Measurements from ENCODE around the gene CCDC102B.

The CCDC102B gene

DNA sequence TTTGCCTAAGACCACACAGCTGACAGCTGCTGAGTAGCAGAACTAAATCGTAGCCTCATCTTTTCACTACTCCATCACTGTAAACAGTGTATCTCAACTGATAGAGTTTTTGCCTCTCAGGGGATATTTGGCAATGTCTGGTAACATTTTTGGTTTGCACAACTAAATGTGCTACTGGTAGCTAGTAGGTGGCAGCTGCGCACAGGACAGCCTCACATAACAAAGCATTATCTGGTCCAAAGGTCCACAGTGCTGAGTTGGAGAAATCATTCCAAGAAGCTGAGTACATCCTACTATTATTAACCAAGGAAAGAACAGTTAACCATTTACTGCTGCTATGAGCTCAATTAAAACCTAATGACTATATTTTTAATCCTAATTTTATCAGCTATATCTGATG is 6.1 kb upstream of the CCDC102B start:
- WGBS (ENCODE audit: insufficient coverage): 100% methylated on average over 1 of the region's 2 CpGs
- ChIA-PET POLR2A (no interaction called here), CTCF (interaction anchor here (1.5 kb wide), 1 partner anchor 21 kb away, joined by 3 read pairs; no protein-coding TSS in a partner anchor)
- no peaks in the 10 kb centered on the region for H3K36me3 ChIP-seq (ENCODE audit: control insufficient read depth in 4 of 4, insufficient read depth in 4 of 4, low read length in 3 of 4)
- no peaks in the 10 kb centered on the region for H3K4me1 ChIP-seq (ENCODE audit: control extremely low read depth in 1 of 4, control insufficient read depth in 4 of 4, insufficient read depth in 4 of 4, low read length in 3 of 4)
- no peak overlapping the region for H3K27ac ChIP-seq (ENCODE audit: insufficient read depth in 1 of 2, low read depth in 1 of 2, low read length in 2 of 2, poor library complexity in 1 of 2, severe bottlenecking in 2 of 2)
- H3K27me3 ChIP-seq (replicated peaks in 2 of 5; ENCODE audit: control insufficient read depth in 4 of 5, insufficient read depth in 5 of 5, low read length in 4 of 5): no peaks in the 10 kb centered on the region
- no peak for DNase-seq
- no peak overlapping the region for H3K4me3 ChIP-seq (ENCODE audit: control insufficient read depth in 1 of 7, extremely low read depth in 1 of 7, insufficient read depth in 4 of 7, low read depth in 2 of 7, low read length in 6 of 7)
- H3K9me3 ChIP-seq (ENCODE audit: control extremely low read depth in 1 of 5, control insufficient read depth in 4 of 5, insufficient read depth in 2 of 5, low read depth in 1 of 5, low read length in 4 of 5): no peaks in the 10 kb centered on the region

GRCh38 chr18:68793951-68794350 is 3.9 kb upstream of the CCDC102B start:
- Histone ChIP-seq H3K4me3 (ENCODE audit: control insufficient read depth in 1 of 7, extremely low read depth in 1 of 7, insufficient read depth in 4 of 7, low read depth in 2 of 7, low read length in 6 of 7) (no peak overlapping the region), H3K36me3 (ENCODE audit: control insufficient read depth in 4 of 4, insufficient read depth in 4 of 4, low read length in 3 of 4) (no peaks in the 10 kb centered on the region)
- CTCF ChIA-PET: interaction anchor here (2.2 kb wide), 1 partner anchor 12 kb away, joined by 5 read pairs; no protein-coding TSS in a partner anchor

GRCh38 chr18:68796936-68797690 is 767 bp upstream of the CCDC102B start:
- no peak overlapping the region for H3K4me3 ChIP-seq (ENCODE audit: control insufficient read depth in 1 of 7, extremely low read depth in 1 of 7, insufficient read depth in 4 of 7, low read depth in 2 of 7, low read length in 6 of 7)
- 88% methylated on average over 4 of the region's 7 CpGs for WGBS (ENCODE audit: insufficient coverage)
- H3K27ac ChIP-seq (ENCODE audit: insufficient read depth in 1 of 2, low read depth in 1 of 2, low read length in 2 of 2, poor library complexity in 1 of 2, severe bottlenecking in 2 of 2): no peak overlapping the region
- no peaks in the 10 kb centered on the region for H3K27me3 ChIP-seq (replicated peaks in 2 of 5; ENCODE audit: control insufficient read depth in 4 of 5, insufficient read depth in 5 of 5, low read length in 4 of 5)
- CTCF ChIA-PET: no interaction called here
- H3K36me3 ChIP-seq (ENCODE audit: control insufficient read depth in 4 of 4, insufficient read depth in 4 of 4, low read length in 3 of 4): no peaks in the 10 kb centered on the region
- no peak for DNase-seq
- no peaks in the 10 kb centered on the region for H3K4me1 ChIP-seq (ENCODE audit: control extremely low read depth in 1 of 4, control insufficient read depth in 4 of 4, insufficient read depth in 4 of 4, low read length in 3 of 4)
- POLR2A ChIA-PET: no interaction called here
- H3K9me3 ChIP-seq (ENCODE audit: control extremely low read depth in 1 of 5, control insufficient read depth in 4 of 5, insufficient read depth in 2 of 5, low read depth in 1 of 5, low read length in 4 of 5): no peaks in the 10 kb centered on the region

More at GRCh38 chr18:68793951-68794350, 3.9 kb upstream of the CCDC102B start:
- H3K27ac ChIP-seq (ENCODE audit: insufficient read depth in 1 of 2, low read depth in 1 of 2, low read length in 2 of 2, poor library complexity in 1 of 2, severe bottlenecking in 2 of 2): no peak overlapping the region
- no peak for DNase-seq
- POLR2A ChIA-PET: no interaction called here
- no peaks in the 10 kb centered on the region for H3K9me3 ChIP-seq (ENCODE audit: control extremely low read depth in 1 of 5, control insufficient read depth in 4 of 5, insufficient read depth in 2 of 5, low read depth in 1 of 5, low read length in 4 of 5)
- no peaks in the 10 kb centered on the region for H3K27me3 ChIP-seq (replicated peaks in 2 of 5; ENCODE audit: control insufficient read depth in 4 of 5, insufficient read depth in 5 of 5, low read length in 4 of 5)
- H3K4me1 ChIP-seq (ENCODE audit: control extremely low read depth in 1 of 4, control insufficient read depth in 4 of 4, insufficient read depth in 4 of 4, low read length in 3 of 4): no peaks in the 10 kb centered on the region

DNA sequence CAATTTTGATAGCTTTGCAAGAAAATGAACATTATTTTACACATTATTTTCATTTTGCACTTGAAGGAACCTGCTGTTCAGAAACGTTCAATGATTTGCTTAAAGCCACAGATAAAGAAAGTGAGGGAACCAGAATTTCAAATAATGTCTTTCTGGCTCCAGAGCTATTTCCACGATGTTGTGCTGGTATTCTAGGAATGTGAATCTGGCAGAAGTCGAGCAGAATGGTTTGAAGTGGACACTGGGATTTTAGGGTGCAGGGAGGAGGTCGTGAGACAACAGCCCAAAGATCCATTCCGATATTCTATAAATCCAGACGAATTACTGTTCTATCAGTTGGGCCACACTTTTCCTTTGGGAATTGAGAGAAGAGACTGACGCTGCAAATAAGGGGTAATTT is 2.2 kb downstream of the CCDC102B start:
- no peaks in the 10 kb centered on the region for H3K27me3 ChIP-seq (replicated peaks in 2 of 5; ENCODE audit: control insufficient read depth in 4 of 5, insufficient read depth in 5 of 5, low read length in 4 of 5)
- no peak overlapping the region for H3K4me3 ChIP-seq (ENCODE audit: control insufficient read depth in 1 of 7, extremely low read depth in 1 of 7, insufficient read depth in 4 of 7, low read depth in 2 of 7, low read length in 6 of 7)
- H3K9me3 ChIP-seq (ENCODE audit: control extremely low read depth in 1 of 5, control insufficient read depth in 4 of 5, insufficient read depth in 2 of 5, low read depth in 1 of 5, low read length in 4 of 5): no peaks in the 10 kb centered on the region
- no peak for DNase-seq
- H3K27ac ChIP-seq (ENCODE audit: insufficient read depth in 1 of 2, low read depth in 1 of 2, low read length in 2 of 2, poor library complexity in 1 of 2, severe bottlenecking in 2 of 2): no peak overlapping the region
- 92% methylated on average over 5 of the region's 7 CpGs for WGBS (ENCODE audit: insufficient coverage)
- ChIA-PET CTCF (no interaction called here), POLR2A (no interaction called here)
- H3K36me3 ChIP-seq (ENCODE audit: control insufficient read depth in 4 of 4, insufficient read depth in 4 of 4, low read length in 3 of 4): no peaks in the 10 kb centered on the region
- no peaks in the 10 kb centered on the region for H3K4me1 ChIP-seq (ENCODE audit: control extremely low read depth in 1 of 4, control insufficient read depth in 4 of 4, insufficient read depth in 4 of 4, low read length in 3 of 4)

DNA sequence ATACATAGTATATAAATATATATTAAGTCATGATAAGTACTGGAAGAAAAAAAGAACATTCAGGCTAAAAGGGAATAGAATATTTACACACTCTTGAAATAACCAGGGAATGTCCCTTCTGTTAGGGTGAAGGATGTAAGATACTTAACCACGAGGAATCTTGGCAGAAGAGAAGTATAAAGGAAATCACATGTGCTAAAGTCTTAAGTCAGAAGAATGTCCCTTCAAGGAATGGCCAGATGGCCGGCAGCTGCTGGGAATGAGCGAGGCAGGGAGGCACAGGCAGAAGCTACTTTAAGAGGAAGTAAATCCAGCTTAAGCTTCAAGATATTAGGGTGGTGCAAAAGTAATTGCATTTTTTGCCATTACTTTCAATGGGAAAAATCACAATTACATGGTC is 5.5 kb downstream of the CCDC102B start:
- Histone ChIP-seq H3K9me3 (ENCODE audit: control extremely low read depth in 1 of 5, control insufficient read depth in 4 of 5, insufficient read depth in 2 of 5, low read depth in 1 of 5, low read length in 4 of 5) (no peaks in the 10 kb centered on the region), H3K4me1 (ENCODE audit: control extremely low read depth in 1 of 4, control insufficient read depth in 4 of 4, insufficient read depth in 4 of 4, low read length in 3 of 4) (no peaks in the 10 kb centered on the region), H3K4me3 (ENCODE audit: control insufficient read depth in 1 of 7, extremely low read depth in 1 of 7, insufficient read depth in 4 of 7, low read depth in 2 of 7, low read length in 6 of 7) (no peak overlapping the region), H3K27ac (ENCODE audit: insufficient read depth in 1 of 2, low read depth in 1 of 2, low read length in 2 of 2, poor library complexity in 1 of 2, severe bottlenecking in 2 of 2) (no peak overlapping the region), H3K36me3 (ENCODE audit: control insufficient read depth in 4 of 4, insufficient read depth in 4 of 4, low read length in 3 of 4) (no peaks in the 10 kb centered on the region), H3K27me3 (replicated peaks in 2 of 5; ENCODE audit: control insufficient read depth in 4 of 5, insufficient read depth in 5 of 5, low read length in 4 of 5) (no peaks in the 10 kb centered on the region)
- no peak for DNase-seq
- ChIA-PET POLR2A (no interaction called here), CTCF (no interaction called here)
- whole genome bisulfite sequencing (ENCODE audit: insufficient coverage): 93% methylated on average over 2 of the region's 3 CpGs

GRCh38 chr18:68817584-68817983 is 19.7 kb downstream of the CCDC102B start:
- POLR2A ChIA-PET: no interaction called here
- CTCF ChIA-PET: no interaction called here
- Histone ChIP-seq H3K4me1 (ENCODE audit: control extremely low read depth in 1 of 4, control insufficient read depth in 4 of 4, insufficient read depth in 4 of 4, low read length in 3 of 4) (no peaks in the 10 kb centered on the region), H3K4me3 (ENCODE audit: control insufficient read depth in 1 of 7, extremely low read depth in 1 of 7, insufficient read depth in 4 of 7, low read depth in 2 of 7, low read length in 6 of 7) (no peak overlapping the region), H3K27ac (ENCODE audit: insufficient read depth in 1 of 2, low read depth in 1 of 2, low read length in 2 of 2, poor library complexity in 1 of 2, severe bottlenecking in 2 of 2) (no peak overlapping the region), H3K36me3 (ENCODE audit: control insufficient read depth in 4 of 4, insufficient read depth in 4 of 4, low read length in 3 of 4) (no peaks in the 10 kb centered on the region), H3K27me3 (replicated peaks in 2 of 5; ENCODE audit: control insufficient read depth in 4 of 5, insufficient read depth in 5 of 5, low read length in 4 of 5) (no peaks in the 10 kb centered on the region), H3K9me3 (ENCODE audit: control extremely low read depth in 1 of 5, control insufficient read depth in 4 of 5, insufficient read depth in 2 of 5, low read depth in 1 of 5, low read length in 4 of 5) (no peaks in the 10 kb centered on the region)
- WGBS (ENCODE audit: insufficient coverage): 87% methylated on average over 2 of the region's 3 CpGs
- no peak for DNase-seq

DNA sequence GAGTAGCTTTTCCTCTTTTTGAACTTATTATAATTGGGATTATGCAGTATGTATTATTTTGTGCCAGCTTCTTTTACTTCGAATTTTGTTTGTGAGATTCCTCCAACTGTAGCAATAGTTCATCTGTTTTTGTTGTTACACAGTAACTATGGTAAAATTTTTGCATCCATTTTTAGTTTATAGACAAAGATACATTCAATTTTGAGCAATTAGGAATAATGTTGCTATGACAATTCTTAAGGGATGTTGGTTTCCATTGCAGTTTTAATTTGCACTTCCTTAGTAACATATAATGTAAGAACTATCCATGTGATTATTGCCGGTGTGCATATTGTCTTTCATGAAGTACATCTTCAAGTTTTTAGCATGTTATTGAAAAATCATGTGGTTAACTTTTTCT is 20.7 kb downstream of the CCDC102B start:
- H3K27ac ChIP-seq (ENCODE audit: insufficient read depth in 1 of 2, low read depth in 1 of 2, low read length in 2 of 2, poor library complexity in 1 of 2, severe bottlenecking in 2 of 2): no peak overlapping the region
- WGBS (ENCODE audit: insufficient coverage): 40% methylated on average over 1 of the region's 2 CpGs
- ChIA-PET POLR2A (no interaction called here), CTCF (no interaction called here)
- no peaks in the 10 kb centered on the region for H3K27me3 ChIP-seq (replicated peaks in 2 of 5; ENCODE audit: control insufficient read depth in 4 of 5, insufficient read depth in 5 of 5, low read length in 4 of 5)
- no peak overlapping the region for H3K4me3 ChIP-seq (ENCODE audit: control insufficient read depth in 1 of 7, extremely low read depth in 1 of 7, insufficient read depth in 4 of 7, low read depth in 2 of 7, low read length in 6 of 7)
- H3K36me3 ChIP-seq (ENCODE audit: control insufficient read depth in 4 of 4, insufficient read depth in 4 of 4, low read length in 3 of 4): no peaks in the 10 kb centered on the region
- no peaks in the 10 kb centered on the region for H3K4me1 ChIP-seq (ENCODE audit: control extremely low read depth in 1 of 4, control insufficient read depth in 4 of 4, insufficient read depth in 4 of 4, low read length in 3 of 4)
- DNase-seq: no peak
- no peaks in the 10 kb centered on the region for H3K9me3 ChIP-seq (ENCODE audit: control extremely low read depth in 1 of 5, control insufficient read depth in 4 of 5, insufficient read depth in 2 of 5, low read depth in 1 of 5, low read length in 4 of 5)

Data from common myeloid progenitor, CD34-positive (primary cell).